Raji (cell line): ENCODE results near the gene EXD3.

Source experiments
- POLR2A ChIP-seq: IDR thresholded peaks from 2 replicates; pipeline ENCODE4 v1.6.1; 2011; ENCODE audit warnings: low read depth, low read length, control low read depth; ENCODE audit not compliant: insufficient read depth

Gene EXD3

DNA sequence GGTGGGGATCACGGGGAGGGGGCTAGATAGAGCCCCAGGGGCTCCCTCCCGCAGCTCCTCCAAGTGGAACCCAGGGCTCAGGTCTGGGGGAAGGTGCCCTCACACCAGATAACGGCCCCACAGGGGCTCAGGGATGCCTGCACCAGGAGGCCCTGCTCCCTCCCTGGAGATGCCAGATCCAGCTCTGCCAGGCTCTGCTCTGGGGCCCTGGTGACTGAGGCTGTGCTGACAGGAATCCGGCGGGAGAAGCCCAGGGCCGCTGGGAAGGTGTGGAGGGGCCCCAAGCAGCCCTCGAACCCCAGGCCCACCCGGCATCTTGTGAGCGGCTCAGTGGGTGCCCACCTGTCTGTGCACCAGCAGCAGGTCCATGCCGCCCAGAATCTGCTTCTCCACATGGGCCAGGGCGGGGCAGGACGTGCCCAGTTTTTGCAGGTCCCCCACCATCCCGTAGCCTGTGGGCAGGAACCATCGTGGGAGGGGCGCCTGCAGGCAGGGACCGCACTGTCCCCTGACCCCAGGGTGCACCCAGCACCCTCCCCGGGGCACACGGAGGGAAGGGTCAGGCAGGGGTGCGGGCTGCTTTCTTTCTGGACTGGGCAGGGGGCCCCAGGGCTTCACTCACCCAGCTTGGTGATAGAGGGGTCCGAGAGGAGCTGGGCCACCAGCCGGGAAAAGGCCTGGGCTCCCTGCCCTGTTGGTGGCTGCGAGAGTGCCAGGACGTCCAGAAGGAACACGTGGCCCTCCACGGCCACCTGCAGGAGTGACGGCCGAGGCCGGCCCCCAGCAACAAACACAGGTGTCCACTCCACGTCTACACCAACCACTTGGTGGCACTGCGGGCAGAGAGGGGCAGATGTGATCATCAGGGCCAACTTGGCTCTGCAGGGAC, 72.0 kb downstream of the EXD3 start:
- TF ChIP-seq POLR2A: no peak

DNA sequence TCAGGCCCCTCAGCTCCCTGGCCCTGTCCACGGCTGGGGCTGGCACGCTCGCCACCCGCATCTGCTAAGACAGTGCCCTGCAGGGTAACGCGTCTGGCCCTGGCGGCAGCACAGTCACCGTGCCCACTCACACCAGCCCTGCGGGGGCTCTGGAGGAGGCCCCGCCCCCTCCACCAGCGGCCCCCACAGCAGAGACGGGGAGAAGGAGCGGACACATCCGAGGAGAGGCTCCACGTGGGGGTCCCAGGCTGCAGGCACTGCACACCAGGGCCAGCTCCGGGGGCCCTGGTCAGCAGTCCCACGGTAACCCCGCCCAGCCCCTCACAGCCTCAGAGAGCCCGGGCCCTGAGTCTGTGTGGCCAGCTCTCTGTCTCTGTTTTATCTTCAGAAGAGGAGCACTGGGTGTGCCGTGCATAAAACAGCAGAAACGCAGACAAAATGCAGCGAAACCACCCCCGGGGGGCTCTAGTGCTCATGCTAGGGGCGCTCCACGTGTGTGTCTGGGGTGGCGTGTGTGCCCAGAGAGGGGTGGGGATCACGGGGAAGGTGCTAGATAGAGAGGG, 73.4 kb downstream of the EXD3 start:
- no peak for TF ChIP-seq POLR2A

DNA sequence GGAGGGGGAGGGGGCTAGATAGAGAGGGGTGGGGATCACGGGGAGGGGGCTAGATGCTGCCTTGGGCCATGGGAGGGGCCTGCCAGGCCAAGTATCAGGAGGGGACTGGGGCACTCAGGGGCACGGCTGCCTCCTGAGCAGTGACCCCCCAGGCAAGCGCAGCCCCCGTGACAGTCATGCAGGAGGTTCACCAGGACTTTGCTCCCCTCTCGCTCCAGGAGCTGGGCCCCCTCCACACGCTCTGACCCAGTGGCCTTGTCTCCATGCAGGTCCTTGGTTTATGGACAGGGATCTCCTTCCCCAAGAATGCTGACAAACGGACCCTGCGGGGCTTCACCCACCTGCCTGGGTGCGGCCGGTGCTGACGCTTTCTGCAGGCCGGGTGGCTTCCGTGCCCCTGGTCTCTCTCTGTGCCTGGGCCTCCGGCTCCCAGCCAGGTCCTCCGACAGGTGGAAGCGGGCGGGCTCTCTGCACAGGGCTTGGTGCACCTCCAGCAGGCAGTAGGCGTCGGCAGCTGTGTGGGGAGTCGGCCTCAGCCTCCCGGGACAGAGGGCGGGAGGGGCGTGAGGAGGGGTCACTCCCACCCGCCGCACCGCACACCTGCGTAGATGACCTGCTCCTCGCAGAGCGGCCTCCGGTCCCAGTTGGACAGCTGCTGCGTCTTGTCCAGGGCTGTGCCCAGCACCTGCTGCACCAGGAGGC, 74.0 kb downstream of the EXD3 start:
- no peak for TF ChIP-seq POLR2A

DNA sequence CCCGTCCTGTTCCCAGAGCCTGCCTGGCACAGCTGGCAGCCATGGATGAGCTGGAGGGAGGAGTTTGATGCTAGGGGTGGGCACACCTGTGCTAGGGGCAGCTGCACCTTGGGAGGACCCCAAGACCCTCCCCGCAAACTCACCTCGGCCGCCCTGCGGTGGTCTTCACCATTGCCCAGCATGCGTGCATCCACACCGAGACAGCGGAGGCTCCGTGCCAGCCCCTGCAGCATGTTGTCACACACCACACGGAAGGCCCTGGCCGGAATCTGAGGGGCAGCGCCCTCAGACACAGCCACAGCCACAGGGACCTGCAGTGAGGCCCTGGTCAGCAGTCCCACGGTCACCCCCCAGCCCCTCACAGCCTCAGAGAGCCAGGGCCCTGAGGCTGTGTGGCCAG, 75.0 kb downstream of the EXD3 start:
- TF ChIP-seq POLR2A: no peak

DNA sequence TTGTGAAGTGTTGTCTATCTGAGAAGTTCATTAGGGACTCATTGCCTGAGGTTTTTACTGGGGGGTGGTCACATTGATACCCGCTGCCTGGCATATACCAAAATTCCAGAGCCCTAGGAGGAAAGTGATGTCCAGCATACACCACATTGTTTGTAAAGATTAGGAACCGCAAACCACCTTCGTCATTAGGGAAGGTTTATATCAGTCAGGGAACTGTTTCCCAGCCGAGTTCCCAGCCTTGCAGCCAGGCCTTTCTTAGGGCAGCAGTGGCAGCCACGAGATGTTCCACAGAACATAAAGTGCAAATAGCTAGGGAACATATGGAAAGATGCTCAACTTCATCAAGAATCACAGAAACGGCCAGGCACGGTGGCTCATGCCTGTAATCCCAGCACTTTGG, 80.5 kb downstream of the EXD3 start:
- no peak for TF ChIP-seq POLR2A

DNA sequence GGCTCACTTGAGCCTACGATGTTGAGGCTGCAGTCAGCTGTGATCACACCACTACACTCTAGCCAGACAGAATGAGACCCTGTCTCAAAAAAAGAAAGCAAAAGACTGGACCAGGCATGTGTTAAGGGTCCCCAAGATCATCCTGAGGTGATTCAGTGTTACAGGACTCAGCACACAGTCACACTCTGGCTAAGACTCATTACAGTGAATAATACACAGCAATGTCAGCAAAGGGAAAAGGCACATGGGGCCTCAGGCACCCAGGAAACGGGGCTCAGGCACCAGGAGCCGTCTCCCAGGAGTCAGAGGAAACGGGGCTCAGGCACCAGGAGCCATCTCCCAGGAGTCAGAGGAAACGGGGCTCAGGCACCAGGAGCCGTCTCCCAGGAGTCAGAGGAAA, 81.7 kb downstream of the EXD3 start:
- TF ChIP-seq POLR2A: no peak

DNA sequence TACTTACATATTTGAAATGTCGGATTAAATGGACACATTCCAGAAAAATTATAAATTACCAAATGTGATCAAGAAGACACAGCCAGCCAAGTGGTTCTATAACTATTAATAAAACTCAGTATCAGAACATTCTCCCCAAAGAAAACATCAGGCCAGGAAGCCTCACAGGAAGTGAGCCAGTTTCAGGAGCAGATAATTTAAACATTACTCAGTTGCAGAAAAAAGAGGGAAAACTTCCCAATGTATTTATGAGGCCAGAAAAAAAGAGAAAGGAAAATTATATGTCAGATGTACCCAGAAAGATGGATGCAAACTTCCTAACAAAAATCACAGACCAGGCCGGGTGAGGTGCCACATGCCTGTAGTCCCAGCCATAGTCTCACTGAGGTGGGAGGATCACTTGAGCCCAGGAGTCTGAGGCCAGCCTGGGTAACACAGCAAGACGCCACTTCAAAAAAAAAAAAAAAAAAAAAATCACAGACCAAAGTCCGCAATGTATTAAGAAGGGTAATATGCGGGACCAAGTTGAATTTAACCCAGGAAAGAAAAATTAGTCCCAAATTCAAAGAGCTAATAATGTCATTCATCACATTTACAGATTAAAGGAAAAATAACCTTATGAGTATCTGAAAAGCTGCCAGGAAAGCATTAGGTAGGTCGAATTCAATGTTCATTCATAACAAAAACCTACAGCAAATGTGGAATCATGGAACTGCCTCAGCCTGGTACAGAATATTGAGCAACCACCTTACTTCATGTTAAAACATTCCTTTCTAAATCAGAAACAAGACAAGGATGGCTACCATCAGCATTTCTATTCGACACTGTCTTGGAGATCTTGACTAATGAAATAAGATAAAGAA, 83.7 kb downstream of the EXD3 start:
- TF ChIP-seq POLR2A: no peak

DNA sequence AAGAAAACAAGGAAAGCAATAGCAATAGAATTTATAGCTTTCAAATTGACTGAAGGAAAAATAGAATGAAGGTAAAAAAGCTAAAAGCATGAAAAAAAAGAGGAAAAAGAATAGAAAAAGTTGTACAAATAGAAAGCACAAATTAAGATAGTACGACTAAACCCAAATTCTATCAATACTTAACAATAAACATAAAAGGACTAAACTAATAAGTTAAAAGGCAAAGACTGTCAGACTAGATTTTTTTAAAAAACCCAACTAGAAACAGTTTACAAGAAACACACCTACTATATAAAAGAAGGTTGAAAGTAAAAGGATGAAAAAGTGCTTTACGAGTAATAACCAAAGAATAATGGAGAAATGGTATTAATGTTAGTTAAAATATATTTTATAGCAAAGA, 86.2 kb downstream of the EXD3 start:
- TF ChIP-seq POLR2A: no peak

DNA sequence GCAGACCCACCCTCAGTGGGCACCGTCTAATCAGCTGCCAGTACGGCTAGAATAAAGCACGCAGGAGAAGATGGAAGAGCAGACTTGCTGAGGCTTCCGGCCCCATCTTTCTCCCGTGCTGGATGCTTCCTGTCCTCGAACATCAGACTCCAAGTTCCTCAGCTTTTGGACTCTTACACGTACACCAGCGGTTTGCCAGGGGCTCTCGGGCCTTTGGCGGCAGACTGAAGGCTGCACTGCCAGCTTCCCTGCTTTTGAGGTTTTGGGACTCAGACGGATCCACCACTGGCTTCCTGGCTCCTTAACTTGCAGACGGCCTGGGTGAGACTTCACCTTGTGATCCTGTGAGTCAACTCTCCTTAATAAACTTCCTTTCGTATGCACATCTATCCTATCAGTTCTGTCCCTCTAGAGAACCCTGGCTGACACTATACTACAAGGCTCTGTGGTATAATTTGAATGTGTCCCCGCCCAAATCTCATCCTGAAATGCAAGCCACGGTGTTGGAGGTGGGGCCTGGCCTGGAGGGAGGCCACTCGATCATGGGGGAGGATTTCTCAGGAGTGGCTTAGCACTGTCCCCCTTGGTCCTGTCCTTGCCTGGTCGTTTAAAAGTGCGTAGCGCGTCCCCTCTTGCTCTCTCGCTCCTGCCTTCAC, 89.8 kb downstream of the EXD3 start:
- TF ChIP-seq POLR2A: no peak

DNA sequence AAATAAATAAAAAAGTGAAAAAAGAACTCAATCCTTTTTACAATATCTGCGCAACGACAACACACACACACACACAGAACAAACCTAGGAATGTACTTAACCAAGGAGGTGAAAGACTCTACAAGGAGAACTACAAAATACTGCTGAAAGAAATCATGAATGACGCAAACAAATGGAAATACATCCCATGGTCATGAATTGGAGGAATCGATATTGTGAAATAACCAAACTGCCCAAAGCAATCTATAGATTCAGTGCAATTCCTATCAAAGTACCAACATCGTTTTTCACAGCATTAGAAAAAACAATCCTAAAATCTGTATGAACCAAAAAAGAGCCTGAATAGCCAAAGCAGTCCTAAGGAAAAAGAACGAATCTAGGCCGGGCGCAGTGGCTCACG, 91.0 kb downstream of the EXD3 start:
- TF ChIP-seq POLR2A: no peak

DNA sequence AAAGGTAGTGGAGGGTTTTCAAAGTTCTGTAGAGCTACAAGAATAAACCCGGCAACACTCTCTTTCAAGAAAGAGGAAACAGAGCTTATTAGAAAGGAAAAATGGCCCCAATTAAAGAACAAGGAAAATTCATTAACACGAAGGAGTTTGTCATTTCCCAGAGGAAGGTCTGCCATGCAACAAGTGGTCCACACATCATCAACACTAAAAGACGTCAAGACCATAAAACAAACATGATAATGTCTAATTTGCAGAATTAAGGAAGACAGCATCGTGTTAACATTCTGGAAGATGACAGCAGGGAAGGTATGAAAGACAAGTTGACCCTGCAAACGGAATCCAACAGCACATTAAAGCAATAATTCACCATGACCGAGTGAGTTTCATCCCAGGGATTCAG, 92.3 kb downstream of the EXD3 start:
- no peak for TF ChIP-seq POLR2A

DNA sequence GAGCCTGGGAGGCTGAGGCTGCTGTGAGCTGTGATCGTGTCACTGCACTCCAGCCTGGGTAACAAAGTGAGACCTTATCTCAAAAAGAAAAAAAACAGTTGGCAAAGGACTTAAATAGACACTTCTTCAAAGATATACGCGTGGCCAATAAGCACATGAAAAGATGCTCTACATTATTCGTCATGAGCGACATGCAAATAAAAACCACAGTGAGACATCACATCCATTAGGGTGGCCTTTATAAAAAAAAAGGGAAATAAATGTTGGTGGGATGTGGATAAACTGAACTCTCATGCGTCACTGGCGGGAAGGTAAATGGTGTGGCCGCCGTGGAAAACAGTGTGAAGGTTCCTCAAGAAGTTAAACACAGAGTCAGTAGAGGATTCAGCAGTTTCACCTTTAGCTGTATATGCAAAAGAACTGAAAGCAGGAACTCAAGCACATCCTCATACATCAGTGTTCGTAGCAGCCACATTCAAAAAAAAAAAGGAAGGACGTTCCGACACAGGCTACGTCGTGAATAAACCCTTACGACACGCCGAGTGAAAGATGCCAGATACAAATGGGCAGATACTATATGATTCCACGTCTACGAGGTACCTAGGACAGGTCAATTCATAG, 96.4 kb downstream of the EXD3 start:
- TF ChIP-seq POLR2A: no peak

DNA sequence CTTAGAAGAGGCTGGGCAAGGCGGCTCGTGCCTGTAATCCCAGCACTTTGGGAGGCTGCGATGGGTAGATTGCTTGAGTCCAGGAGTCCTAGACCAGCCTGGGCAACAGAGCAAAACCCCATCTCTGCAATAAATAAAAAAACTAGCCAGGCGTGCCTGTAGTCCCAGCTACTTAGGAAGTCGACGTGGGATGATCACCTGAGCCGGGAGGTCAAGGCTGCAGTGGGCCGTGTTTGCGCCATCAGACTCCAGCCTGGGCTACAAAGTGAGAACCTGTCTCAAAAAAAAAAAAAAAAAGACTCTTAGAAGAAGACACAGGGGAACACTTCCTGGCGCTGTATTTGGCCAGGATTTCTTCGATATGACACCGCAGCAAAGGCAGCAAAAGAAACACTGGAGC, 97.2 kb downstream of the EXD3 start:
- no peak for TF ChIP-seq POLR2A

DNA sequence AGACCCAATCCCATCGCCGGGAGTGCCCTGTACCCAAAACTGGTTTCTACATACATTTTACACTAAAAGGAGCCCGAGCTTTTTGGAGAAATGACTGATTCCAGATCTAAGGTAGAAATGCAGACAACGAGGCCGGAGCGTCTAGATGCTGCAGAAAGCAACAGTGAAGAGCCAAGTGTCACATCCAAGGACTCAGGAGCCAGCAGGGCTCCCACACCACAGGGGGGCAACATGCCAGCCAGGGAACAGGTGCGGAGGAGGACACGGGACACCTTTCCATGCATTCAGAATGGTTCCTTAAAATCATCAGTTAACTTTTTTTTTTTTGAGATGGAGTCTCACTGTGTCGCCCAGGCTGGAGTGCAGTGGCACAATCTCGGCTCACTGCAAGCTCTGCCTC, 97.8 kb downstream of the EXD3 start:
- TF ChIP-seq POLR2A: no peak
